ENCODE results near the gene MED19.
"Not testable (repeated sequence)": the region's sequence is repeated elsewhere in the genome, so short reads cannot be mapped to it uniquely, and the experiment has no call there.

Gene MED19

DNA sequence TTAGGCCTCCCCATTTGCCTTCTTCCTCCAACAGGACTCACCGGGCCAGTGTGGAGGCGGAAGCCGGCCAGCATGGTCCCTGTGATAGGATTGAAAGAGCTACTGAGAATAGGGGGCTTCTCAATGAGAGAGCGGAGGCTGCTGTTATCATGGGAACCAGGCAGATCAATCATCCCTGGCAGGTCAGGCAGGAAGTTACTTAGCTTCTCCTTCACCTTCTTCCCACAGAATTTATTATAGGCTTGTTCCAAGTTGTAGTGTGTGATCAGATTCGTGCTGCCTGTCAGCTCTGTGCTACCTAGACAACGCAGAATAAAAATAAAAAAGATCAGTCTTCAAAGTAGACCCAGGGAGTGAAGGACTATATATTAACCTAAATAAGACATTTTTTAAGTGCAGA is 7.1 kb downstream of the MED19 start:
- DNase-seq (ENCODE audit: low read depth): no peak

DNA sequence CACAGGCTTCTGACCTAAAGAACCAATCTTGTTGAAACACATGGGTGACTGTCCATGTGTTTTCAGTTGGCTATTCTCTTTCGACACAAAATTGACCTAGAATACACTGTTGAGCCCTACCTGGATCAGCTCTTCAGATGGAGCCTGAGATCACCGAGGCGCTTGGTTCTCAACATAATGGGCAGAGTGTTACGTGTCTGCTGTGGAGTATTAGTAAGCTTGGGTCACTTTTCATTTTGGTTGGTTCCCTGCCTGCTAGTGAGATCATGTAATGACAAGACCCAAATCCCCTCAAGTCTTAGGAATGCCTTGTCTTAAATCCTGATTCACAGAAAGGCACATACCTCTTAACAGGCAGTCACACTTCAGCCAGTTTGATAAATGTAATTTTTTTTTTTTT is 8.7 kb downstream of the MED19 start:
- no peak for DNase-seq (ENCODE audit: low read depth)

DNA sequence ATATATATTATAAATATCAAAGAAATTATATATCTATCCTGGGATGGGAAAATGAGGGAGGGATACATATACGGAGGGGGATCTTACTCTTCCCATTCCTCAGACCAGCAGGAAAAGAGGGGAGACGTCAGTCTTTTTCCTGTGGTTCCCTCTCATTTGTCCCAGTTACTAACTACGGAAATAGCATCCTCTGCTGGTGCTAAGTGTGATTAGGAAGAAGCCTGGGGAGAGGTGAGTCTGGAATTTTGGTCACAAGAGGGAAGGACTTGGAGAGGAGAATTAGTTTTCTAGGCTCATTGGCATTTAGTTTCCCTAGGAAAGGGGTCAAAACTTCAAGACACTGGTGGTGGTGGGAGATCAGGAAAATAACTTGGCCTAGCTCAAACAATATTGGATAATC is 11.6 kb downstream of the MED19 start:
- no peak for DNase-seq (ENCODE audit: low read depth)

DNA sequence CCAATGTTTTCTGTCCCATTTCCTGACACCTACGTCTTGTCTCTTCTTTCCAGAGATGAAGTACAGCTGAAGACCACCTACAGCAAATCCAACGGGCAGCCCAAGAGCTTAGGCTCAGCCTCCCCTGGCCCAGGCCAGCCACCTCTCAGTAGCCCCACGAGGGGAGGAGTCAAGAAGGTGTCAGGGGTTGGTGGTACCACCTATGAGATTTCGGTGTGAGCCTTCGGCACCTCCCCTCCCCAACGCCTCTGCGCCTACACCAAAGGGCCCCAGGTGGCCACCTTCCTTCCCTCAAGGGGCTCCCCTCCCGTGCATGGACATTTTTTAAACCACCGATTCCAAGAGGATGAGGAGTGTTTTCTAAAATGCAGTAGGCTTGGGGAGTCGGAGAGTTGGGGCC is 12.2 kb downstream of the MED19 start:
- DNase-seq (ENCODE audit: low read depth): no peak

DNA sequence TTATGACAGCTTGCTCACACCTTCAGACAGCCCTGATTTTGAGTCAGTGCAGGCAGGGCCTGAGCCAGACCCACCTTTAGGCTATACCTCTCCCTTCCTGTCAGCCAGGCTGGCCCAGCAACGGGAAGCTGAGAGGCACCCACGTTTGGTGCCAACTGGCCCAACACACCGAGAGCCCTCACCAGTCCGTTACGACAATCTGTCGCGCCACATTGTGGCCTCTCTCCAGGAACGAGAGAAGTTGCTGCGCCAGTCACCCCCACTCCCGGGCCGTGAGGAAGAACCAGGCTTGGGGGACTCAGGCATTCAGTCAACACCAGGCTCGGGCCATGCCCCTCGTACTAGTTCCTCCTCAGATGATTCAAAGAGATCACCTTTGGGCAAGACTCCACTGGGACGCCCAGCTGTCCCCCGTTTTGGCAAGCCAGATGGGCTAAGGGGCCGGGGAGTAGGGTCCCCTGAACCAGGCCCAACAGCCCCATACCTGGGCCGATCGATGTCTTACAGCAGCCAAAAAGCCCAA is 13.1 kb downstream of the MED19 start:
- DNase-seq (ENCODE audit: low read depth): no peak

DNA sequence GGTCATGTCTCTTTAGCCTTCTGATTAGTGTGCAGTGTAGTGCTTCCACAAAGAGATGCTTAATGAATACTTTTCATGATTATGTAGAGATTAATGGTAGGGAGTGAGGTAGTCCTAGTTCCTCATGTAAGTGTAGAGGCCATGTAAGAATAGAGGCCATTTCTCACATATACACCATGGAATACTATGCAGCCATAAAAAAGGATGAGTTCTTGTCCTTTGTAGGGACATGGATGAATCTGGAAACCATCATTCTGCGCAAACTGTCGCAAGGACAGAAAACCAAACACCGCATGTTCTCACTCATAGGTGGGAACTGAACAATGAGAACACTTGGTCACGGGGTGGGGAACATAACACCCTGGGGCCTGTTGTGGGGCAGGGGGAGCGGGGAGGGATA is 21.5 kb downstream of the MED19 start:
- not testable (repeated sequence) for DNase-seq (ENCODE audit: low read depth)

DNA sequence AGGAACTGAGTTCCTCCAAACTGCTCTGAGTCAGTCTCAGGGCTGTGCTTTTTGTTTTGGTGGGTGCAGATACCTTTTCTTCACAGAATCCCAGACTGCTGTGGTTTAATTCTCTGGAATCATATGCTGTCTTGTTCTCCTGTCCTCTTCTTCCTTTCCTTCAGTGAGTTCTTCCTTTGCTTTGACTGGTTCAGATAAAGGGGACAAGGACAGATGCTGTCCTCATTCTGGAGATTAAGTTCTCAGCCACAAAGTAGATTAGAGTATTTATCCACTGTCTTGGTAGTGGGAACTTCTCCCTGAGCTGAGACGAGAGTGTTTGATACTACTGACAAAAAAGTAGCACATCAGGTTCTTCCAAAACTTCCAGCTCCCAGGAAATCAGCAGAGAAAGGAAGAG is 30.8 kb downstream of the MED19 start:
- no peak for DNase-seq (ENCODE audit: low read depth)

DNA sequence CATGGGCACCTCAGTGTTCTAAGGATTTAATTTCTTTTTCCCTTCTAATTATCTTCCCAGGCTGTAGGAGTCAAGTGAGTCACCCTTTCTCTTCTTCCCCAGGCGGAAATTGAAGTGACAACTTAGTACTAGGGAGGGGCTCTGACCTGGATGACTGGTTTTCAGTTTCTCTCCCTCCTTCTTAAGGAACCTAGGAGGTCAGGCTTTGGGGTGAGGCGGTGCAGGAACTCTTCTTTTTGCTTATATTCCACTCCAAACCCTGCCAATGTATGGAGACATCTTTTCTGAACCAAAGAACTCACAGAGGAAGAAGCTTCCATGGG is 31.5 kb downstream of the MED19 start:
- DNase-seq (ENCODE audit: low read depth): no peak

DNA sequence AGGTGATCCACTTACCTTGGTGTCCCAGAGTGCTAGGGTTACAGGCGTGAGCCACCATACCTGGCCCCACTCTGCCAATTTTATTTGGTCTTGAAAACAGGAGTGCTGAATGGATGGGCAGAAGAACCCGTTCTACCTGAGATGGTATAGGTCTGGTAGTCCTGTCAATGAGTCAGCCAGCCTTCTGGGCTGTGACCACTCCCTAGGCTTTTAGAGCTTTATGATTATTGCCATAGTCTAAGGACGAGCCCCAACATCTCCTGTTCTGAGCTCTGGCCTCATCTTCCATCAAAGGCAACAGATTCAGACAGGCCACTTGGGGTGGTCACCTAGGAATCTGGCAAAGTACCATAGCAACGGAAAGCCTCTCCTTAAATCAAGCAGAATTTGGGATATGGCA is 32.6 kb downstream of the MED19 start:
- DNase-seq (ENCODE audit: low read depth): no peak

DNA sequence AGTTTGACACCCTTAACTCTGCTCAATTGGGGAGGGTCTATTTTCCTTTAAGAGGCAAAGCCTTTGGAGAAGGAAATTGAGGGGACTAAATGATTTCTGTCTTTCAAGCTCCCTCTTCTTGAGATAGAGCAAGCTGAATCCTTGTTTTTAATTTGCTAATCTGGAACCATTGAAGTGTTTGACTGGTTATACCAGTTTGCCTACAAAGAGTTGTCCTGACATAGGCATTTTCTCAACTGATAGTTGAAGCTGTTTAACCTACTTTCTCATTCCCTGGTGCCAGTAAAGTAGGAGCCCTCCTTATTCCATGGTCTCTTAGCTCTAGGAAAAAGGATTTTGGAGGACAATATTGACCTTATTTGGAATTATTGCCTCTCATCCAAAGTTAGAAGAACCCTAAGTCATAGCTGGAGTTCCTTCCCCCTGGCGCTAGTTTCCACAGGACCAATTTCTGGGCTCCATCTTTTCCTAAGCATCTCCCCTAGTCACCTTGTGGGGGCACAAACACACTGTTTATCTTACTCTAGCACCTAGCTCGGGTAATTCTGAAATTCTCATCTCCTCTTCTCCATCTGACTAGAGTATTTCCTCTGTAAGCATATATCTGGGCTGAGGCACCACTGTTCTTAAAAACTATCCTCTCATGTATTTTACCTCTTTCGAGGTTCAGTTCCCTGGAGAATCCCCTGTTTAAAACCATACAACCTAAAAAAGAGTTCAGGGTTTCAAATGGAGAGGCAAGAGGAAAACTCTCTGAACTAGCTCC is 36.7 kb downstream of the MED19 start:
- no peak for DNase-seq (ENCODE audit: low read depth)

DNA sequence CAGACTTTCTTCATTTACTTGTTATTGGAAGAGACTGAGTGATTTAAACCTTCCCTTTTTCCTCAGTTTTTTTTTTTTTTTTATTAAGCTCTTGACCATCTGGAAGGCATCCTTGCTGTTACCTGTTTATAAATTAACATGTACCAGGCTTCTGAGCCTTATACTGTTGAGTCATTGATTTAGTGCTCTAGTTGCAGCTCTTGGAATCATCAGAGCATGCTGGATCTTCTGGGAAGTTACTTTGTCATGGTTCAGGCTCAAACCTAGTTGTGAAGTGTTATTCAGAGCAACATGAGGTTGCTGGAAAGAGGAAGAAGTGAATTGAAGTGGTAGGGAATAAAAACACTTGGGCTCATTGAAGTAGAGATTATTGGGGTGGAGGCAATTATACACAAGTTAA is 37.8 kb downstream of the MED19 start:
- DNase-seq (ENCODE audit: low read depth): no peak

DNA sequence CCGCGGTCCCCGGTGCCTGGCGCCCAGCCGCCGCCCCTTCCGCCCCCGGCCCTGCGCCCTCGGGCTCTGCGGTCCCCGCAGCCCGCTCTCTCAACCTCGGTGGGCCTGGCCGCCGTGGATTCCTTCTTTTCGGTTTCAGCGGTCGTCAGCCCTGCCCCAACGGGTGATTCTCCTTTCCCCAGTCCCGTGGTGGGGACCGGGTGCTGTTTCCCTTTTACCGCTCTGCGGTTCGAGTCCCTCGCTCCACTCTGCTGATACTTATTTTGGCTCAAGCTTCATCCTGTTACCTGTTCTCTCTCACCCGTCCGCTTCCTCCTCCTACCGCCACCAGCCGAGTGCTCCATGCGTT is 43.6 kb downstream of the MED19 start:
- no peak for DNase-seq (ENCODE audit: low read depth)

DNA sequence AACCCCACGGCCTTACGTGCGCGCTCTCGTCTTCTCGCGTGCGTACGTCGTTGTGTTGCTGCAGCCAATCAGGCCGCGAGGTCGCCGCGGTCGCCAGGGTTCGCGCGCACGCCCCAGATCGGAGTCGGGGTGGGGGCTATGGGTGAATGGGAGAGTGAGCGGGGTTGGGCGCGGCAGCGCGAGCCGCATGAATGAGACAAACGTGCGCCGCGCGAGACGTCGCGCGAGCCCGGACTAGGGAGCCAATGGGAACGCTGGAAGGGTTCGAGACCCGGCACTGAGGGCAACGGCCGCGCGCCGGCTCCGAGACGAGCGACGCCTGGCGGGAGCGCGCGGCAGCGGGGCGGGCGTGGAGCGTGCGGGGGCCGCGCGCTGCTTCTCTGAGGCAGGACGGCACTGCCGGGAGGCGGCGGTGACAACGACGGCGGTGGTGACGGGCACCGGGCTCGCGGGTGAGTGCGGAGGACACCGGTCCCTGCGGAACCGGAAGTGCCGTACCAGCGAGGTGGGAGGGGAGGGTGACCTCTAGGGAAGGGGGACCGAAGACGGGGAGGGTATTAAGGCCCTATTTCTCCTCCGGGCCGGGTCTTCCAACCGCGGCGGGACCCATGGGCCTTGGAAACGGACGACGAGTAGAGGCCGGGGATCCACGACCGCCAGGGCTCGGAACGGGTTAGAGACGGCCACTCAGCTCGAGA is 44.1 kb downstream of the MED19 start, which contains the start of gene ZDHHC5:
TSS of gene ZDHHC5 (plus strand) at position 379 of the 698 bp plus-strand sequence. CDS start 4,977 bp downstream, outside the sequence.
- DNase-seq (ENCODE audit: low read depth): peak; percentile 95

DNA sequence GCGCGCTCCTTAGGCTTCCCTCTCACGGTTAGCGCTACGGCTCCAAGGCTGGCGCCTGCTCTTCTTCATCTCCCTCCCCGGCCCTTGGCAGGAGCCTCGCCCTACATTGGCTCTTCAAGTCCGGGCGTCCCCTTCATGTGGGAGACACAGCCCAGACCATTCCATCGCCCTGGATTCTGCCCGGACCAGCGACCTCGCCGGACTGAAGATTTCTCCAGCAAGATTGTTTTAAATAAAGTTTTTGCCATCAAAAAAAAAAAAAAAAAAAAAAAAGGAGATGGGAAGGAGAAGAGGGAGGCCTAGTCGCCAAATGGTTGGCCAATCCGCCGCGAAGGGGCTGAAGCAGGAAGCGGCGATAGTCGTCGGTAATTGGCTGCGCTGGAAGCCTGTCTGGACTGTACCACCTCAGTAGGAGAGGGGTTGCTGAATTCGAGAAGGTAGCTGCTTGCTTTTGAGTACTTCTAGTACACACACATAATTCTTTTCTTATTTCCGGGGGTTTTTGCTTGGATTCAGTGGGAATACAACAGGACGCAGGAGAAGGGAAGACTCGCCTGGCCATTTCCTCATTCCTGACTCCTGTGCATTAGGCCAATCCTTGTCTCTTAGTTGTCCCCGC is 44.8 kb downstream of the MED19 start:
- peak; percentile 94 for DNase-seq (ENCODE audit: low read depth)

DNA sequence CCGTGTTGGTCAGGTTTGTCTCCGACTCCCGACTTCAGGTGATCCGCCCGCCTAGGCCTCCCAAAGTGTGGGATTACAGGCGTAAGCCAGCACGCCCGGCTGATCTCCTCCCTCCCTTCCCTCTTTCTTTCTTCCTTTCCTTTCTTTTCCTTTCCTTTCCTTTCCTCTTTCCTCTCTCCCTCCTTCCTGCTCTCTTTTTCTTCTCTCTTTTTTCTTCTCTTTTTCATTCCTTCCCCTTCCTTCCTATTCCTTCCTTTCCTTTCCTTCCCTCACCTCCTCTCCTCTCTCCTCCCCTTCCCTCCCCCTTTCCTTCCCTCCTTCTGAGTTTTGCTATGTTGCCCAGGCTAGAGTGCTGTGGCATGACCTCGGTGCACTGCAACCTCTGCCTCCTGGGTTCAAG is 48.0 kb downstream of the MED19 start:
- DNase-seq (ENCODE audit: low read depth): no peak

DNA sequence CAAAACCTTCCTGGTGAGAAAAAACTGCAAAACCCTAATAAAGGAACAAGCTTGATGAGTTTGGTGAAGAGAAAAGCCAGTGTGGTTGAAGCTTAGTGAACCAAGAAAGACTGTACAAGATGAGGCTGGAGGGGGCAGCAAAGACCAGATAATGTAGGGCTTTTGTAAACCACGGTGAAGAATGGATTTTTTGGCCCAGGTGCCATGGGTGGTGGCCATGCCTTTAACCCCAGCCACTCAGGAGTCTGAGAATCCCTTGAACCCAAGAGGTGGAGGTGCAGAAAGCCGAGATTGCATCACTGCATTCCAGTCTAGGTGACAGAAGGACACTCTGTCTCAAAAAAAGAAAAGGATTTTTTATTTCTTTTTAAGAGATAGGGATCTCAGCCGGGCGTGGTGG is 49.1 kb downstream of the MED19 start:
- no peak for DNase-seq (ENCODE audit: low read depth)

DNA sequence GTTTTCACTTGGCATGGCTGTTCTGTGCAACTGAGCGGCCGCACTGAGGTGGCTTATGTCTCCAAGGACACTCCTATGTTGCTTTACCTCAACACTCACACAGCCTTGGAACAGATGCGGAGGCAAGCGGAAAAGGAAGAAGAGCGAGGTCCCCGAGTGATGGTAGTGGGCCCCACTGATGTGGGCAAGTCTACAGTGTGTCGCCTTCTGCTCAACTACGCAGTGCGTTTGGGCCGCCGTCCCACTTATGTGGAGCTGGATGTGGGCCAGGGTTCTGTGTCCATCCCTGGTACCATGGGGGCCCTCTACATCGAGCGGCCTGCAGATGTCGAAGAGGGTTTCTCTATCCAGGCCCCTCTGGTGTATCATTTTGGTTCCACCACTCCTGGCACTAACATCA is 52.3 kb downstream of the MED19 start:
- no peak for DNase-seq (ENCODE audit: low read depth)

DNA sequence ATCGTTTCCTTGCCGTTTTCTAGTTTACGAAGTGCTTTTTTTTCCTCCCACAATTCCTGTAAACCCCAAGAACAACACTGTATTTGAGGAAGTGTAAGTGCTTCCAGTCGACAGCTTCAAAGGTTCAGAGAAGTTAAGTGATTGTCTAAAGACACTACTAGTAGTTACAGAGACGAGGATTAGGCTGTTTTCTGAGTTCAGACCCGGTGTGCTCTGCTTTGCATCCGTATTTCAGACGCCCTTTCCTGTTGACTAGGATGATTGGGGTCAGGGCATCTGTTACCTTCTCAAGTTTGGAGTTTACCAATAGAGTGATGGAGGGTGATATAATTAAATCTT is 54.0 kb downstream of the MED19 start:
- no peak for DNase-seq (ENCODE audit: low read depth)

DNA sequence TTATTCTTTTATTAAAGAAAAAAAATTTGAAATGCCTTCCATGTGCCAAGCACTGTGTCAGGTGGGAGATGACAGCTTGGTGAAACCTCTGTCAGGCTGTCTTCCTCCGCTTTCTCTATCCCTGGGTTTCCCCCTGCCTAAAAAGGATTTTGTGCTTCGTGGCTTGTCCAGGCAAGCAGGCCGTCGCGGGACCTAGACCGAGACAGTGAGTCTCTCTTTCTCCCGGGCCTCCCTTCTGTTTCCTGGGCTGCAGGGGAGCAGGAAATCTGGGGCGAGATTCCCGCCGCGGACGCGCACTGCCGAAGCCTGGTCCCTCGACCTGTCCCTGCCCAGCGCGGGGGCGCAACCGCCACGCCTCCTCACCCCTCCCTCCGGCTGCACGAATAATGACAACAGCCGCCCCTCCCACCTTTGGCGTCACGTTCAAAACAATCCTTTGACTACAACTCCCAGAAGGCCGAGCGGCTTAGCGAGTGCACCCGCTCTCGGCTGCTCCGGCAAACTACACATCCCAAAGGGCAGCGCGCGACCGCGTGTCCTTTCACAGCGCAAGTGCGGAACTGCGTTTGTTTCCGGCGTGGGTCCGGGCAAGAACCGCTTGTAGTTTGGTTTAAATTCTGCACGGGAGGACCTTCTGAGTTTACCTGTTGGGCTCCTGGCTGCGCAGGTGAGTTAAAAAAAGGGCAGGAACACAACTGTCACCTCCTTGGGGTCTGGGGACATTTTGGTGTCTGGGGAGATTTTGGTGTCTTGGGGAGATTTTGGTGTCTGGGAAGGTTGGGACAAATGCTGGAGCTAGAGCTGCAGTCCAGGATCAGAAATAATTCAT is 54.6 kb downstream of the MED19 start, which contains the start of gene CLP1:
TSS of gene CLP1 (plus strand) at position 569 of the 829 bp plus-strand sequence. CDS start 1,715 bp downstream, outside the sequence.
- peak; percentile 89 for DNase-seq (ENCODE audit: low read depth)

DNA sequence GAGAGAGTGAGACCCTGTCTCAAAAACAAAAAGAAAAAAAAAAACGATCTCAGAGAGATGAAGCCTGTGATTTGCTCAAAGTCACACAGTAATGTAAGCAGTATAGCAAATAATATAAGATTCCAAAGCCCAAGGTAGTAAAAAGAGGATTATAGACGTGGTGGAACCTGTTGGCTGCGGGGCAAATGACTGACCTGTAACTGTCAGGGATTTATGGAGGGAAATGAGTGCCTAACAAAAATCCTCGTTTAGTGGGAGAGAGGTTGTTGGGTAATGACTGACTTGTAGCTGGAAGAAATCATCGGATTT is 55.2 kb downstream of the MED19 start:
- DNase-seq (ENCODE audit: low read depth): no peak
